A549 (cell line): ENCODE results near the gene BICDL1. TPM values are rescaled to one million over a fixed set of nuclear protein-coding genes. Genes with fewer than 3 reads are reported as not detected.
A peak's percentile ranks its signal among the peaks of the same experiment; 100 is the strongest.

Source experiments
- ATAC-seq, 2 experiments: fragments of 200-7000 bp in 1 of 2; fragments of >200 bp in 1 of 2; cut with Nextera tagmentation in 1 of 2; cut with Tn5 transposase in 1 of 2; 3 replicates each; pipeline versions ENCODE4 v1.8.0 to v1.9.1; 2018 to 2020; ENCODE audit warnings: mild to moderate bottlenecking in 1 of 2, moderate library complexity in 1 of 2
- CTCF ChIA-PET: fragments of 300-600 bp; sonication (Branson Sonifier 250); formaldehyde crosslinking; extraction: SDS; loops from one replicate; lab custom pipeline; 2021; ENCODE audit warnings: antibody characterized with exemption, inconsistent platforms; lab: Yijun Ruan, JAX
- POLR2A ChIA-PET: fragments of 350-600 bp; formaldehyde crosslinking; extraction: SDS; loops from one replicate; lab custom pipeline; 2021; ENCODE audit warnings: antibody characterized with exemption, inconsistent platforms; lab: Yijun Ruan, JAX
- DNase-seq, 2 experiments: peaks; one replicate each; pipeline versions ENCODE4 v3.0.0 to v3.0.0-alpha.2; 2011 to 2016; ENCODE audit warnings: low read depth in 1 of 2, low spot score in 1 of 2
- FAIRE-seq: peaks from 2 replicates; lab custom pipeline; 2011; peaks lifted over from hg19 to GRCh38; lab: Jason Lieb, UNC
- H3K27ac ChIP-seq, 2 experiments: fragments of >200 bp; sonication (Bioruptor Twin); formaldehyde crosslinking; 3 replicates each; pipeline ENCODE4 v1.5.1; 2016 to 2017
- H3K4me1 ChIP-seq: fragments of >200 bp; sonication (Bioruptor Twin); formaldehyde crosslinking; 3 replicates; pipeline ENCODE4 v1.6.1; 2016
- H3K4me2 ChIP-seq: fragments of >200 bp; sonication (Bioruptor Twin); formaldehyde crosslinking; 3 replicates; pipeline ENCODE4 v1.6.1; 2016
- H3K4me3 ChIP-seq: fragments of >200 bp; sonication (Bioruptor Twin); formaldehyde crosslinking; 3 replicates; pipeline ENCODE4 v1.5.1; 2016
- H3K9me3 ChIP-seq: fragments of >200 bp; sonication (Bioruptor Twin); formaldehyde crosslinking; 3 replicates; pipeline ENCODE4 v1.6.1; 2016
- BCL3 ChIP-seq: fragments of >200 bp; sonication (Bioruptor Twin); formaldehyde crosslinking; IDR thresholded peaks from 3 replicates; pipeline ENCODE4 v1.6.1; 2016
- CBX8 ChIP-seq: fragments of 200-600 bp; sonication (generic); IDR thresholded peaks from 2 replicates; pipeline ENCODE4 v1.6.1; 2016
- CTCF ChIP-seq: fragments of >200 bp; sonication (Bioruptor Twin); formaldehyde crosslinking; IDR thresholded peaks from 3 replicates; pipeline ENCODE4 v1.5.1; 2016
- E2F6 ChIP-seq: IDR thresholded peaks from 2 replicates; pipeline ENCODE4 v1.6.1; 2012; ENCODE audit warnings: low read depth, borderline replicate concordance
- EHF ChIP-seq: fragments of 250-450 bp; sonication (Bioruptor Pico); IDR thresholded peaks from 2 replicates; pipeline ENCODE4 v1.5.0; 2020; ENCODE audit warnings: mild to moderate bottlenecking
- EP300 ChIP-seq, 2 experiments: fragments of >200 bp; sonication (Bioruptor Twin); formaldehyde crosslinking; IDR thresholded peaks; 2 replicates in 1 of 2; 3 replicates in 1 of 2; pipeline ENCODE4 v1.6.1; 2016 to 2017
- ESRRA ChIP-seq: fragments of 150-350 bp; IDR thresholded peaks from 2 replicates; pipeline ENCODE4 v1.6.1; 2014; ENCODE audit warnings: mild to moderate bottlenecking, low read length, borderline replicate concordance
- HDAC2 ChIP-seq: fragments of 200-600 bp; sonication (generic); IDR thresholded peaks from 2 replicates; pipeline ENCODE4 v1.6.1; 2016
- KDM1A ChIP-seq: fragments of 200-600 bp; sonication (generic); IDR thresholded peaks from 2 replicates; pipeline ENCODE4 v1.6.1; 2016; ENCODE audit warnings: low read depth, mild to moderate bottlenecking
- KDM5A ChIP-seq: fragments of 200-600 bp; sonication (generic); IDR thresholded peaks from 2 replicates; pipeline ENCODE4 v1.6.1; 2016; ENCODE audit warnings: antibody characterized with exemption, mild to moderate bottlenecking
- MAX ChIP-seq: IDR thresholded peaks from 2 replicates; pipeline ENCODE4 v1.6.1; 2012
- MAZ ChIP-seq: fragments of 150-350 bp; IDR thresholded peaks from 2 replicates; pipeline ENCODE4 v1.6.1; 2014; ENCODE audit warnings: antibody characterized with exemption, low read depth, low read length, borderline replicate concordance
- POLR2A ChIP-seq: IDR thresholded peaks from 2 replicates; pipeline ENCODE4 v1.6.1; 2012; ENCODE audit warnings: mild to moderate bottlenecking, low read length
- RAD21 ChIP-seq, 2 experiments: fragments of >200 bp in 1 of 2; sonication (Bioruptor Twin) in 1 of 2; formaldehyde crosslinking in 1 of 2; IDR thresholded peaks in 1 of 2; conservative IDR thresholded peaks in 1 of 2; 2 replicates in 1 of 2; 3 replicates in 1 of 2; pipeline ENCODE4 v1.6.1; 2012 to 2018; ENCODE audit warnings: inconsistent platforms in 1 of 2
- RFX5 ChIP-seq: fragments of 450-650 bp; IDR thresholded peaks from 2 replicates; pipeline ENCODE4 v1.7.1; 2014; ENCODE audit warnings: antibody characterized with exemption, mild to moderate bottlenecking, moderate library complexity
- SMC3 ChIP-seq: fragments of >200 bp; sonication (Bioruptor Twin); formaldehyde crosslinking; IDR thresholded peaks from 3 replicates; pipeline ENCODE4 v1.6.1; 2018; ENCODE audit warnings: inconsistent platforms
- ZC3H11A ChIP-seq: fragments of 450-650 bp; IDR thresholded peaks from 2 replicates; pipeline ENCODE4 v1.6.1; 2014; ENCODE audit warnings: antibody characterized with exemption, mild to moderate bottlenecking
- ZFP36 ChIP-seq: fragments of 450-650 bp; IDR thresholded peaks from 2 replicates; pipeline ENCODE4 v1.6.1; 2014; ENCODE audit warnings: borderline replicate concordance; ENCODE audit not compliant: partially characterized antibody
- ZSCAN20 ChIP-seq: fragments of 250-450 bp; sonication (Bioruptor Pico); IDR thresholded peaks from 2 replicates; pipeline ENCODE4 v1.8.0; 2022; ENCODE audit warnings: mild to moderate bottlenecking, moderate library complexity
- WGBS: methylation state at CpG from one replicate; pipeline ENCODE4 v1.1.6; 2017; ENCODE audit errors: missing lambda C conversion rate; 5-methylcytosine and 5-hydroxymethylcytosine counted together
- polyA plus RNA-seq, 4 experiments: library from polyadenylated mRNA; depleted of rRNA in 3 of 4; stranded (reverse); fragments of >200 nt; fragmentation: RNase III in 1 of 4; extraction: RNeasy Plus Mini Kit Qiagen cat#74134 plus additional on column Dnase treatment in 1 of 4; gene quantifications; 2 replicates in 3 of 4; 3 replicates in 1 of 4; pipeline ENCODE4 v1.2.3, GENCODE V29; 2011 to 2017

Gene BICDL1
- polyA plus RNA-seq, 2 of the 4 experiments (the other 2 are of a cell fraction) = 3.8 to 4.5 TPM

GRCh38 chr12:119949594-119949993, 39.4 kb upstream of the BICDL1 start:
- POLR2A ChIA-PET = no interaction called here
- DNase-seq (no peak), FAIRE-seq (no peak), ATAC-seq (no peak)
- CTCF ChIA-PET = interaction anchor here (0.6 to 1.2 kb wide), 3 partner anchors 28 to 138 kb away, joined by 3 read pairs; partner anchors contain the start of gene BICDL1
- WGBS = 36% methylated on average over 4 of the region's 4 CpGs
- H3K4me2 ChIP-seq = no peak overlapping the region
- H3K4me3 ChIP-seq = no peak overlapping the region
- H3K4me1 ChIP-seq = no peaks in the 10 kb centered on the region
- no peak for TF ChIP-seq E2F6
- no peak for TF ChIP-seq ZC3H11A
- no peak for TF ChIP-seq HDAC2
- no peak for TF ChIP-seq ESRRA
- no peak for TF ChIP-seq SMC3
- no peak for TF ChIP-seq ZFP36
- H3K9me3 ChIP-seq = no peaks in the 10 kb centered on the region
- no peak overlapping the region for H3K27ac ChIP-seq

- CTCF ChIA-PET = interaction anchor here (1.1 kb wide), 1 partner anchor 10 kb away, joined by 3 read pairs; no protein-coding TSS in a partner anchor
- peak; percentile 43 to 76; a peak in 4 of 6 replicates for ATAC-seq
- peak in 1 of 2 experiments; percentile 52 for DNase-seq
- no peak for FAIRE-seq
- Histone ChIP-seq H3K4me2 (no peak overlapping the region), H3K4me3 (no peak overlapping the region), H3K27ac (no peak overlapping the region), H3K4me1 (no peaks in the 10 kb centered on the region), H3K9me3 (peaks cover 42% of the 10 kb centered on the region)
- POLR2A ChIA-PET = no interaction called here
- WGBS = 7% methylated on average over 3 of the region's 3 CpGs
- TF ChIP-seq RAD21 (conservative IDR thresholded peaks at IDR 0.05 in 1 of 2, IDR thresholded peaks at IDR 0.05 in 1 of 2) = peak in 1 of 2 experiments; percentile 24; a peak in 1 of 5 replicates
- TF ChIP-seq CTCF = no peak
Measured at GRCh38 chr12:119956047-119956446, 33.0 kb upstream of the BICDL1 start.

- Histone ChIP-seq H3K4me3 (no peak overlapping the region), H3K9me3 (peaks cover 42% of the 10 kb centered on the region), H3K4me2 (no peak overlapping the region), H3K27ac (no peak overlapping the region), H3K4me1 (no peaks in the 10 kb centered on the region)
- DNase-seq = no peak
- TF ChIP-seq EP300 (IDR thresholded peaks at IDR 0.05) (no peak), KDM5A (peak; percentile 61; the same call in 1 of the 2 replicates)
- ChIA-PET POLR2A (no interaction called here), CTCF (no interaction called here)
- WGBS = 88% methylated on average over 1 of the region's 1 CpG
- no peak for FAIRE-seq
- ATAC-seq = no peak
Measured at GRCh38 chr12:119957135-119957534, 31.9 kb upstream of the BICDL1 start.

- Histone ChIP-seq H3K4me3 (no peak overlapping the region), H3K4me1 (no peaks in the 10 kb centered on the region), H3K9me3 (peaks cover 42% of the 10 kb centered on the region), H3K4me2 (no peak overlapping the region), H3K27ac (no peak overlapping the region)
- no peak for DNase-seq
- no peak for FAIRE-seq
- ChIA-PET CTCF (no interaction called here), POLR2A (no interaction called here)
- TF ChIP-seq MAZ (no peak), EP300 (IDR thresholded peaks at IDR 0.05) (no peak), HDAC2 (no peak), ESRRA (no peak), ZSCAN20 (CRISPR knock-in tag) (no peak), CBX8 (no peak), RFX5 (no peak), EHF (no peak), POLR2A (no peak), KDM1A (no peak), MAX (no peak), BCL3 (no peak)
- WGBS = 74% methylated on average over 2 of the region's 2 CpGs
- no peak for ATAC-seq
Measured at GRCh38 chr12:119959435-119959834, 29.6 kb upstream of the BICDL1 start.
